ENCODE data around the gene TMEM39A.

The TMEM39A gene

GRCh38 chr3:119457246-119457645 lies 6.2 kb downstream of the TMEM39A start:
- no peak for TF ChIP-seq CTCF (IDR thresholded peaks at IDR 0.05; ENCODE audit: insufficient read depth, low read depth, low read length, missing control alignments)
- no peak for DNase-seq (ENCODE audit: low read depth)
- no peak overlapping the region for H3K4me3 ChIP-seq (ENCODE audit: low read depth, low read length)

GRCh38 chr3:119456469-119456868 lies 6.9 kb downstream of the TMEM39A start:
- H3K4me3 ChIP-seq (ENCODE audit: low read depth, low read length), result no peak overlapping the region
- DNase-seq (ENCODE audit: low read depth), result no peak
- no peak for TF ChIP-seq CTCF (IDR thresholded peaks at IDR 0.05; ENCODE audit: insufficient read depth, low read depth, low read length, missing control alignments)

- no peak for TF ChIP-seq CTCF (IDR thresholded peaks at IDR 0.05; ENCODE audit: insufficient read depth, low read depth, low read length, missing control alignments)
- DNase-seq (ENCODE audit: low read depth), result no peak
- H3K4me3 ChIP-seq (ENCODE audit: low read depth, low read length), result no peak overlapping the region
Measured at GRCh38 chr3:119453822-119454221, 9.6 kb downstream of the TMEM39A start.

GRCh38 chr3:119444590-119444989 lies 18.8 kb downstream of the TMEM39A start:
- DNase-seq (ENCODE audit: low read depth), result no peak
- no peak overlapping the region for H3K4me3 ChIP-seq (ENCODE audit: low read depth, low read length)
- TF ChIP-seq CTCF (IDR thresholded peaks at IDR 0.05; ENCODE audit: insufficient read depth, low read depth, low read length, missing control alignments), result no peak

GRCh38 chr3:119443179-119443578 lies 20.2 kb downstream of the TMEM39A start:
- TF ChIP-seq CTCF (IDR thresholded peaks at IDR 0.05; ENCODE audit: insufficient read depth, low read depth, low read length, missing control alignments), result no peak
- DNase-seq (ENCODE audit: low read depth), result no peak
- no peak overlapping the region for H3K4me3 ChIP-seq (ENCODE audit: low read depth, low read length)

GRCh38 chr3:119437691-119438258 lies 25.6 kb downstream of the TMEM39A start:
- no peak for TF ChIP-seq CTCF (IDR thresholded peaks at IDR 0.05; ENCODE audit: insufficient read depth, low read depth, low read length, missing control alignments)
- H3K4me3 ChIP-seq (ENCODE audit: low read depth, low read length), result no peak overlapping the region
- DNase-seq (ENCODE audit: low read depth), result no peak

- TF ChIP-seq CTCF (IDR thresholded peaks at IDR 0.05; ENCODE audit: insufficient read depth, low read depth, low read length, missing control alignments), result no peak
- no peak overlapping the region for H3K4me3 ChIP-seq (ENCODE audit: low read depth, low read length)
Measured at GRCh38 chr3:119436977-119437376, 26.4 kb downstream of the TMEM39A start.

More at GRCh38 chr3:119436977-119437376, 26.4 kb downstream of the TMEM39A start:
- DNase-seq (ENCODE audit: low read depth), result no peak

Measured in GM12865 (cell line).